Hepatocyte (in vitro differentiated cells): ENCODE results near the gene DISC1.

Source experiments
- EZH2 ChIP-seq: fragments of 200-600 bp; sonication (generic); IDR thresholded peaks from 2 replicates; pipeline ENCODE4 v1.6.1; 2016; ENCODE audit warnings: antibody characterized with exemption, mild to moderate bottlenecking, borderline replicate concordance
- TF ChIP-seq, protein P1 (sequence below): fragments of 200-600 bp; sonication (generic); IDR thresholded peaks from 2 replicates; pipeline ENCODE4 v1.5.1; 2016; ENCODE audit warnings: antibody characterized with exemption, mild to moderate bottlenecking; ENCODE audit not compliant: poor library complexity

DNA sequence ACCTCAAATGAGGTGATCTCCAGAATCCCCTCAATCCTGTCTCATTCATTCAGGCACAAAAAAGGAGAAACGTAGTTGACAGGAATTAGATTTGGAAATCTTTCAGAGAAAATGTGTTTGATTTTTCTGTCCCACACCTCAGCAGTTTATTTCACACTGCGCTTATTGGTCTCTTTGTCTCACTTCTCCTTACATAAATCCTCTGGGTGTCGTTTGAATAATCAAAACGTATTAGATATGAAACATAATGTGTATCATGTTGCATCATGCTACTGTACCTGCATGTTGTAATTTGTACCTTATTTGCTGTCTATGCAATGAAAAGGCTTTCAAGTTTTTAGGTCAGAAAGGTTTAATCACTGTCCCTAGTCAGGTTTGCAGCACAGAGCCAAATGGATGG lies 255.7 kb downstream of the DISC1 start:
- TF ChIP-seq, protein P1, sequence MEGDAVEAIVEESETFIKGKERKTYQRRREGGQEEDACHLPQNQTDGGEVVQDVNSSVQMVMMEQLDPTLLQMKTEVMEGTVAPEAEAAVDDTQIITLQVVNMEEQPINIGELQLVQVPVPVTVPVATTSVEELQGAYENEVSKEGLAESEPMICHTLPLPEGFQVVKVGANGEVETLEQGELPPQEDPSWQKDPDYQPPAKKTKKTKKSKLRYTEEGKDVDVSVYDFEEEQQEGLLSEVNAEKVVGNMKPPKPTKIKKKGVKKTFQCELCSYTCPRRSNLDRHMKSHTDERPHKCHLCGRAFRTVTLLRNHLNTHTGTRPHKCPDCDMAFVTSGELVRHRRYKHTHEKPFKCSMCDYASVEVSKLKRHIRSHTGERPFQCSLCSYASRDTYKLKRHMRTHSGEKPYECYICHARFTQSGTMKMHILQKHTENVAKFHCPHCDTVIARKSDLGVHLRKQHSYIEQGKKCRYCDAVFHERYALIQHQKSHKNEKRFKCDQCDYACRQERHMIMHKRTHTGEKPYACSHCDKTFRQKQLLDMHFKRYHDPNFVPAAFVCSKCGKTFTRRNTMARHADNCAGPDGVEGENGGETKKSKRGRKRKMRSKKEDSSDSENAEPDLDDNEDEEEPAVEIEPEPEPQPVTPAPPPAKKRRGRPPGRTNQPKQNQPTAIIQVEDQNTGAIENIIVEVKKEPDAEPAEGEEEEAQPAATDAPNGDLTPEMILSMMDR, result no peak
- no peak for TF ChIP-seq EZH2
